Measurements from ENCODE around the gene KRT33B. TPM values are rescaled to one million over a fixed set of nuclear protein-coding genes. Genes with fewer than 3 reads are reported as not detected.

KRT33B gene
- total RNA-seq, 3 donors from 2014 or later, result not detected

DNA sequence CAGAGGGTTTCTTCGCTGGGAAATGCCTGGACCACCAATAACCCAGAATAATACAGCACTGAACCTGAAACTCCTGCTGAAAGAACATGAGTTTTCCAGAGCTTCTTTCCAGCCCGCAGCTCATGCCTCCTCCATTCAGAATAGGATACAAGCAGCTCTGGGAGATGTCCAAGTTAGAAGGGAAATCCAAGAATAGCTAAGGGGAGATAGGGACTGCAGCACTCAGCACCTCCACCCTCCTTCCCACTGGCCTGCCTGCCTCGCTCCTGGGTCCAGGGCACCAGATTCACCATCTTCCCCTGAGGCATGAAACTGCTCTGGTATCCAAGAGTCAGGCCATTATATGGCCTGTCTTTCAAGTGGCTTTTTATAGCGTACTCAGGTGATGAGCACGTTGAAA is 23.7 kb upstream of the KRT33B start:
- H3K4me1 ChIP-seq (ENCODE audit: low read depth), result no peaks in the 10 kb centered on the region
- H3K4me3 ChIP-seq, result no peak overlapping the region
- no peaks in the 10 kb centered on the region for H3K36me3 ChIP-seq (ENCODE audit: low read depth)
- ATAC-seq (no peak), DNase-seq (no peak)
- TF ChIP-seq, protein P1, sequence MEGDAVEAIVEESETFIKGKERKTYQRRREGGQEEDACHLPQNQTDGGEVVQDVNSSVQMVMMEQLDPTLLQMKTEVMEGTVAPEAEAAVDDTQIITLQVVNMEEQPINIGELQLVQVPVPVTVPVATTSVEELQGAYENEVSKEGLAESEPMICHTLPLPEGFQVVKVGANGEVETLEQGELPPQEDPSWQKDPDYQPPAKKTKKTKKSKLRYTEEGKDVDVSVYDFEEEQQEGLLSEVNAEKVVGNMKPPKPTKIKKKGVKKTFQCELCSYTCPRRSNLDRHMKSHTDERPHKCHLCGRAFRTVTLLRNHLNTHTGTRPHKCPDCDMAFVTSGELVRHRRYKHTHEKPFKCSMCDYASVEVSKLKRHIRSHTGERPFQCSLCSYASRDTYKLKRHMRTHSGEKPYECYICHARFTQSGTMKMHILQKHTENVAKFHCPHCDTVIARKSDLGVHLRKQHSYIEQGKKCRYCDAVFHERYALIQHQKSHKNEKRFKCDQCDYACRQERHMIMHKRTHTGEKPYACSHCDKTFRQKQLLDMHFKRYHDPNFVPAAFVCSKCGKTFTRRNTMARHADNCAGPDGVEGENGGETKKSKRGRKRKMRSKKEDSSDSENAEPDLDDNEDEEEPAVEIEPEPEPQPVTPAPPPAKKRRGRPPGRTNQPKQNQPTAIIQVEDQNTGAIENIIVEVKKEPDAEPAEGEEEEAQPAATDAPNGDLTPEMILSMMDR (IDR thresholded peaks at IDR 0.05), result no peak
- no peaks in the 10 kb centered on the region for H3K9me3 ChIP-seq
- intact Hi-C loops (cut with DNase I, micrococcal nuclease), result no loop called here

GRCh38 chr17:41392278-41392677 is 22.7 kb upstream of the KRT33B start:
- H3K9me3 ChIP-seq, result peaks cover under 1% of the 10 kb centered on the region
- H3K4me1 ChIP-seq (ENCODE audit: low read depth), result no peaks in the 10 kb centered on the region
- TF ChIP-seq, protein P1 (IDR thresholded peaks at IDR 0.05), result no peak
- intact Hi-C loops (cut with DNase I, micrococcal nuclease), result no loop called here
- no peak overlapping the region for H3K4me3 ChIP-seq
- ATAC-seq (no peak), DNase-seq (no peak)
- no peaks in the 10 kb centered on the region for H3K36me3 ChIP-seq (ENCODE audit: low read depth)

GRCh38 chr17:41391535-41391934 is 21.9 kb upstream of the KRT33B start:
- intact Hi-C loops (cut with DNase I, micrococcal nuclease), result no loop called here
- Histone ChIP-seq H3K4me3 (no peak overlapping the region), H3K36me3 (ENCODE audit: low read depth) (no peaks in the 10 kb centered on the region), H3K4me1 (ENCODE audit: low read depth) (no peaks in the 10 kb centered on the region), H3K9me3 (peaks cover 7% of the 10 kb centered on the region)
- DNase-seq (no peak), ATAC-seq (no peak)
- TF ChIP-seq, protein P1 (IDR thresholded peaks at IDR 0.05), result no peak

DNA sequence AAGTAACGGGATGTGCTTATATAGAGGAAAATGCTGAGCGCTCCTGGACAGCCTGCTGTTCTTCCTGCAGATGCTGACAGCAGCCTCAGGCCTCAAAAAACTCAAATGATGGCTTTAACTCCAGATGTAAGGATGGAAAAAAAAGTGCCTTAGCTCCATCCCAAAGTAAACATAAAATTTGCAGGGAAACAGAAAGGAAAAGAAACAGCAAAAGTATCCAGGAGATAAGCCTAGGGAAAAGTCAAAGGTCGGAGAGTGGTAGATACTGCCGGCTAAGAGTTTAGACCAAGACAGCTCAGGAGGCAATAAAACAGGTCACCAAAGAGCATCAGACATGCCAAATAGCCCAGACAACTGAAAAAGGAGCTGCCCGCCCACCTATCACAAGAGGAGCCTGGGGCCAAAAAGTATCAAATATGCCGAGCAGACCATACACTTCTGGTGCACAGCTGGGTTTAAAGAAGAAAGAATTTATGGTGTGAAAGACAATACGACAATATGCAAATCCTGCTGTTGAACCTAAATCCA is 20.9 kb upstream of the KRT33B start:
- ATAC-seq (no peak), DNase-seq (no peak)
- H3K36me3 ChIP-seq (ENCODE audit: low read depth), result no peaks in the 10 kb centered on the region
- no peaks in the 10 kb centered on the region for H3K4me1 ChIP-seq (ENCODE audit: low read depth)
- intact Hi-C loops (cut with DNase I, micrococcal nuclease), result no loop called here
- no peak overlapping the region for H3K4me3 ChIP-seq
- H3K9me3 ChIP-seq, result peaks cover 10% of the 10 kb centered on the region
- TF ChIP-seq, protein P1 (IDR thresholded peaks at IDR 0.05), result no peak

GRCh38 chr17:41387670-41388069 is 18.1 kb upstream of the KRT33B start:
- no peak for ATAC-seq
- TF ChIP-seq, protein P1 (IDR thresholded peaks at IDR 0.05), result no peak
- Histone ChIP-seq H3K4me3 (no peak overlapping the region), H3K36me3 (ENCODE audit: low read depth) (no peaks in the 10 kb centered on the region), H3K9me3 (peaks cover 10% of the 10 kb centered on the region), H3K4me1 (ENCODE audit: low read depth) (no peaks in the 10 kb centered on the region)
- DNase-seq, result no peak
- intact Hi-C loops (cut with DNase I, micrococcal nuclease), result no loop called here

GRCh38 chr17:41386227-41386626 is 16.6 kb upstream of the KRT33B start:
- no peak for ATAC-seq

More at GRCh38 chr17:41386227-41386626, 16.6 kb upstream of the KRT33B start:
- no peak overlapping the region for H3K4me3 ChIP-seq
- DNase-seq, result no peak
- TF ChIP-seq, protein P1 (IDR thresholded peaks at IDR 0.05), result no peak
- no peaks in the 10 kb centered on the region for H3K4me1 ChIP-seq (ENCODE audit: low read depth)
- intact Hi-C loops (cut with DNase I, micrococcal nuclease), result no loop called here
- no peaks in the 10 kb centered on the region for H3K36me3 ChIP-seq (ENCODE audit: low read depth)
- H3K9me3 ChIP-seq, result peaks cover 10% of the 10 kb centered on the region
